Measurements from ENCODE around the gene MED10.

Gene MED10

DNA sequence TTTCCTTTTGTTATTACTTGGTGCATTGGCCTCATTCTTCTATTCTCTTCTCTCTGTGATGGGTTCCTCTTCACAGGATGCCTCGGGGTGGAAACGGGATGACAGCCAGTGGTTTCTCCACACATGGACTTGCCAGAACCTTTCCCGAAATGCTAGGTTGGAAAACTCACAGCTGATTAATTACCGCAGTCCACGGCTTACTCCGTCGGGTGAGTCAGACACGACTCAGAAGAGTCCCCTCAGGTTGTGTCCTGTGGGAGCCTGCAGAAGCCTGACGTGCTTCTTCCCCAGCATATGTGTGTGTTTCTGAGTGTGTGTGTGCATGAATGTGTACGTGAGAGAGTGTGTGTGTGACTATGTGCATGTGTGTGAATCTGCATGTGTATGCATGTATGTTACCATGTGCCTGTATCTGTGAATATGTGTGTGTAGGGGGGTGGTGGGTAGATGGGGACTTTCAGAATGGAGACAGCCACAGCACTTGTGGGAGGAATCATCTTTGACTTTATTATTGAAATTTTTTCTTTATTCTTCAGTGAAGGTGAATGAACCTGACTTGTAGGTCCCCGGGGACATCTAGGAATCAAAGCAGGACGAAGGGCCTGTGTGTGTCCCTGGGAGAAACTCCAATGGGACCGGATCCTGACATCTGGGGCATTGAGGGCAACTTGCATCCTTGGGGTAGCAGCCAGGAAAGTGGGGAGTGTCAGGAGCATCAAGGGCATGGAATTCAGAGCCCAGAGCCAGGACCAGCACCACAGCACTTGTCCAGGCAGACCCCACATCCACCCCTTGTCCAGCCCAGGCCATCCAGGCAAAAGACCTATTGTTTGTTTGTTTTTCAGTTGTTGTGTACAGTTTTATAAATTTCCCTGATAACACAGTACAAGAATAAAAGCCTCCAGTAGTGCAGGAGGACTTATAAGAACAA is 21.9 kb upstream of the MED10 start:
- in situ Hi-C loops (cut with MboI; ENCODE audit: low sequenced_read_pairs) = no loop called here

DNA sequence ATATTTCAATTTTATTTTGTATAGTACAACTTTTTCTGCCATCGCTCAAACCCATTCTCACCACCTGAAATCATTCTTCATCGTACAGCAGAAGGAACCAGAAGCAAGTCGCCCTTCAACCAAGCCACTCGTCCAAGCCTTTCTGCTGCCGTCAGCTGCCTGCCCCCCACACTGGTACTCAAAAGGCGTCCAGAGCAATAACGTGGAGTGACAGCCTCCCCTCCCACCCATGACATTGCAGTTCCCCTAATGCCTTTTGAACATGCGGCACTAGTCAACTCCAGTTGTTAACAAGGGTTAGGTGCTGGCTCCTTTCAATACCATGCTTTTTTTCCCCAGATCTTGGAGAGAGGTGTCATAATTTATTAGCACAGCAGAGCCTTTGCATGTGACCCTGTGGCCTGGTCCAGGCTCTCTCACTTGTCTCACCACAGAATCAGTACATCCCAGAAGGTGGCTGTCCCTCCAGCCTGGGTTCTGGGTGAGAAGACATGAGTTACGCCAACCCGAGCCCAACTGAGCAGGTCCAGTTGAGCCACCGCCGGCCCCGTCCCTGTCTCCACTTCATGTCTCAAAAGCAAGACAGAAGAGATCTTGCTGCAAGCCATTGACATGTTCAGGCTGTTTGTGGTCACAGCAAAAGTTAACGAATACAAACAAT is 20.4 kb upstream of the MED10 start:
- in situ Hi-C loops (cut with MboI; ENCODE audit: low sequenced_read_pairs) = no loop called here

- in situ Hi-C loops (cut with MboI; ENCODE audit: low sequenced_read_pairs) = no loop called here
Observed at GRCh38 chr5:6397536-6398269, 19.4 kb upstream of the MED10 start.

- in situ Hi-C loops (cut with MboI; ENCODE audit: low sequenced_read_pairs) = no loop called here
Observed at GRCh38 chr5:6396836-6397535, 18.6 kb upstream of the MED10 start.

- in situ Hi-C loops (cut with MboI; ENCODE audit: low sequenced_read_pairs) = no loop called here
Observed at GRCh38 chr5:6396043-6396442, 17.7 kb upstream of the MED10 start.

- in situ Hi-C loops (cut with MboI; ENCODE audit: low sequenced_read_pairs) = no loop called here
Observed at GRCh38 chr5:6395621-6396020, 17.3 kb upstream of the MED10 start.

- in situ Hi-C loops (cut with MboI; ENCODE audit: low sequenced_read_pairs) = no loop called here
Observed at GRCh38 chr5:6395102-6395445, 16.7 kb upstream of the MED10 start.

- in situ Hi-C loops (cut with MboI; ENCODE audit: low sequenced_read_pairs) = no loop called here
Observed at GRCh38 chr5:6394429-6395101, 16.2 kb upstream of the MED10 start.

DNA sequence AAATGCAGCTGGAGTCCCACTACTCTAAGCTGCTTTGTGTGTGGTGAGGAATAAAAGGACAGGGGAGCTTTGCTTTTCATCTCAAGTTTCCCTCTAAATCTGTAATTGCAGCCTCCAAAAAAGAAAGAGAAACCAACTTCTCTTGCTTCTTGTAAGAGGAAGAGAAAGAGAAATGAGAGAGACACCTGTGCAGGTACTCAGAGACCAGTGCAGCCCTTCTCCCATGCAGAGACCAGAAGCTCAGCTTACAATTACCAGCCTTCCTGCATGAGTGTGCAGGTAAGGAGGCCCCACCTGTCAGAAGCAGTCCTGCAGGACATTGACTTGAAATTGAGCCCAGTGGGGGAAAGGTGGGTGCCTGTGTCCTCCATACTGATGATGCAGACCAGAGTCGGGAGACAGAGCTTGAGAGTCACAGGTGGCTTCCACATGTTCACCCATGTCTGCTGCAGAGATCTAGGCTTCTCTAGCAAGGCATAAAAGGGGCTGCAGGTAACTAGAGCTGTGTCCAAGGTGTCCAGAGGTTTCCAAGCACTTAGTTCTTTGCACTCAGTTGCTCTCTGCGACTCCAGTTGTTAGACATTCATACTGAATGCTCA is 15.3 kb upstream of the MED10 start:
- in situ Hi-C loops (cut with MboI; ENCODE audit: low sequenced_read_pairs) = no loop called here

DNA sequence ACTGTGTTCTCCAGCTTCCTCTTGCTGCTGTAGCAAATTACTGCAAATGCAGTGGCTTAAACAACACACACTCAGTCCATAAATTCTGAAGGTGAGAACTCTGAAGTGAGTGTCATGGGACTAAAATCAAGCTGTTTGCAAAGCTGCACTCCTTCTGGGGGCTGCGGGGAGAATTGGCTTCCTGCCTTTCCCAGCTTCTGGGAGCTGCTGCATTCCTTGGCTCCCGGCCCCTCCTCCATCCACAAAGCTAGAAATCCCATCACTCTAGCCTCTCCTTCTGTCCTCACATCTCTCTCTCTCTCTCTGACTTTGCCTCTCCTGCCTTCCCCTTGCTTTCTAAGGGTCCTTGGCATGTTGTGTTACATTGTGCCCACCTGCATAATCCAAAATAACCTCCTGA is 14.2 kb upstream of the MED10 start:
- in situ Hi-C loops (cut with MboI; ENCODE audit: low sequenced_read_pairs) = no loop called here

- in situ Hi-C loops (cut with MboI; ENCODE audit: low sequenced_read_pairs) = no loop called here
Observed at GRCh38 chr5:6391151-6391550, 12.8 kb upstream of the MED10 start.

- in situ Hi-C loops (cut with MboI; ENCODE audit: low sequenced_read_pairs) = no loop called here
Observed at GRCh38 chr5:6389946-6390530, 11.7 kb upstream of the MED10 start.

DNA sequence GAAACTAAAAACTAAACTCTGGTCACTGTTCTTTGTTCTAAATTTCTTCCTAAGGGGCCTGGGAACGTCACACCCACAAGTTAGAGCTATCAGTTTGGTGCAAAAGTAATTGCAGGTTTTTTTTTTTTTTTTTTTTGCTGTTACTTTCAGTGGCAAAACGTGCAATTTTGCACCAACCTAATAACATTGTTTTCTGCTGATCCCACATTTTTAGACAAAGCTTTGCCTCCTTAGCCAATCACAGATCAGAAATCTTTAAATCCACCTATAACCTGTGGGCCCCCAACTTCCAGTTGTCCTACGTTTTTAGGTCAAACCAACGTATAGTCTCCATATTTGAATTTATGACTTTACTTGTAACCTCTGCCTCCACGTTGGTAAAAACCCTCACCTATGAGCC is 11.1 kb upstream of the MED10 start:
- in situ Hi-C loops (cut with MboI; ENCODE audit: low sequenced_read_pairs) = no loop called here

GRCh38 chr5:6387970-6388369 is 9.6 kb upstream of the MED10 start:
- in situ Hi-C loops (cut with MboI; ENCODE audit: low sequenced_read_pairs) = no loop called here

GRCh38 chr5:6386271-6386670 is 7.9 kb upstream of the MED10 start:
- in situ Hi-C loops (cut with MboI; ENCODE audit: low sequenced_read_pairs) = no loop called here

GRCh38 chr5:6384856-6385255 is 6.5 kb upstream of the MED10 start:
- in situ Hi-C loops (cut with MboI; ENCODE audit: low sequenced_read_pairs) = no loop called here

DNA sequence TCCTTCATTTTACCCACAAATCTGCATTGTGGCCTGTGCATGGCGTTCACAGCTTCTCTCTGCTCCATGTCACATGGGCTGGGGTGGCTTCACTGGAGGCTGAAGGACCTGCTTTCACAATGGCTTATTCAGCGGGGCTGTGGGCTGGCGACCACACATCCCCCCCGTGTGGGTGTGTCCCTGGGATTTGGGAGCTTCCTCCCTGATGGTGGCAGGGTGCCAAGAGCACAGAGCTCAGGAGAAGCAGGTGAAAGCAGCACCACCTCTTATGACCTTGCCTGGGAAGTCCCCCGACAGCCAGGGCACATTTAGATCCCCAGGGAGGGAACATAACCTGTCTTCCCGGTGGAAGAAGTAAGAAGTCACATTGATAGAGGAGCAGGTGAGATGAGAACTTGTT is 5.0 kb upstream of the MED10 start:
- in situ Hi-C loops (cut with MboI; ENCODE audit: low sequenced_read_pairs) = no loop called here

GRCh38 chr5:6379246-6379645 is 899 bp upstream of the MED10 start:
- in situ Hi-C loops (cut with MboI; ENCODE audit: low sequenced_read_pairs) = no loop called here

DNA sequence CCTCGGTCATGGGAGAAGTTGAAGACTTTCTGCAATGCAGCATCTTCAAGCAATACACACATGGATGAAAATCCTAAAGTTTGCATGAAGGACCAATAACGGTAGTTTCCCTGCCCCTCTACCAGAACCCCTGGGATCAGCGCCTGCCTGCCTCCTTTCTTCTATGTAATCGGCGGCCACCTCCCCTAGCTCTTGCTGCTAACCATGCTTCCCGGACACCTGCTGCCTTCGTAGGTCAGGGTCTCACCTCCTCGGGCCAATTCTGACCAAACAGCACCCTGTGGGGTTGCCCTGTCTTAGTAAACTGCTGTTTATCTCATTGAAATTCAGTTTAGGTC is 388 bp upstream of the MED10 start:
- in situ Hi-C loops (cut with MboI; ENCODE audit: low sequenced_read_pairs) = no loop called here

GRCh38 chr5:6377582-6377904 is 804 bp downstream of the MED10 start:
- in situ Hi-C loops (cut with MboI; ENCODE audit: low sequenced_read_pairs) = no loop called here
